Measurements from ENCODE around the gene IER5.
A peak's percentile ranks its signal among the peaks of the same experiment; 100 is the strongest.

The IER5 gene

GRCh38 chr1:181101581-181102226, 13.2 kb downstream of the IER5 start:
- DNase-seq (ENCODE audit: low read depth in 2 of 2): peak; percentile 76 to 80
- no peak for TF ChIP-seq CTCF (IDR thresholded peaks at IDR 0.05; ENCODE audit: low read depth, low read length)
- H3K4me3 ChIP-seq (replicated peaks in 1 of 2; ENCODE audit: low read depth in 2 of 2, low read length in 2 of 2): no peak overlapping the region

GRCh38 chr1:181102841-181103240, 14.3 kb downstream of the IER5 start:
- TF ChIP-seq CTCF (IDR thresholded peaks at IDR 0.05; ENCODE audit: low read depth, low read length): no peak
- H3K4me3 ChIP-seq (replicated peaks in 1 of 2; ENCODE audit: low read depth in 2 of 2, low read length in 2 of 2): no peak overlapping the region
- DNase-seq (ENCODE audit: low read depth in 2 of 2): no peak

- no peak for TF ChIP-seq CTCF (IDR thresholded peaks at IDR 0.05; ENCODE audit: low read depth, low read length)
- no peak overlapping the region for H3K4me3 ChIP-seq (replicated peaks in 1 of 2; ENCODE audit: low read depth in 2 of 2, low read length in 2 of 2)
- DNase-seq (ENCODE audit: low read depth in 2 of 2): no peak
Observed at GRCh38 chr1:181103399-181103798, 14.9 kb downstream of the IER5 start.

GRCh38 chr1:181104042-181104789, 15.7 kb downstream of the IER5 start:
- DNase-seq (ENCODE audit: low read depth in 2 of 2): no peak
- peak overlapping the region; percentile 70 to 76 for H3K4me3 ChIP-seq (replicated peaks in 1 of 2; ENCODE audit: low read depth in 2 of 2, low read length in 2 of 2)
- no peak for TF ChIP-seq CTCF (IDR thresholded peaks at IDR 0.05; ENCODE audit: low read depth, low read length)

- peak overlapping the region; percentile 70 to 76 for H3K4me3 ChIP-seq (replicated peaks in 1 of 2; ENCODE audit: low read depth in 2 of 2, low read length in 2 of 2)
- no peak for DNase-seq (ENCODE audit: low read depth in 2 of 2)
- no peak for TF ChIP-seq CTCF (IDR thresholded peaks at IDR 0.05; ENCODE audit: low read depth, low read length)
Observed at GRCh38 chr1:181104790-181105133, 16.3 kb downstream of the IER5 start.

GRCh38 chr1:181105134-181106021, 16.9 kb downstream of the IER5 start:
- no peak for TF ChIP-seq CTCF (IDR thresholded peaks at IDR 0.05; ENCODE audit: low read depth, low read length)
- peak; percentile 89 to 94 for DNase-seq (ENCODE audit: low read depth in 2 of 2)
- peak overlapping the region; percentile 70 to 76 for H3K4me3 ChIP-seq (replicated peaks in 1 of 2; ENCODE audit: low read depth in 2 of 2, low read length in 2 of 2)
